CD4-positive, alpha-beta T cell treated with Interleukin-6 for 4 hours (primary cell): Measurements from ENCODE around the gene NFATC1.

Experiments used
- DNase-seq: peaks from one replicate; pipeline ENCODE4 v3.0.0-alpha.2; 2020; ENCODE audit warnings: mixed read lengths

Gene NFATC1

DNA sequence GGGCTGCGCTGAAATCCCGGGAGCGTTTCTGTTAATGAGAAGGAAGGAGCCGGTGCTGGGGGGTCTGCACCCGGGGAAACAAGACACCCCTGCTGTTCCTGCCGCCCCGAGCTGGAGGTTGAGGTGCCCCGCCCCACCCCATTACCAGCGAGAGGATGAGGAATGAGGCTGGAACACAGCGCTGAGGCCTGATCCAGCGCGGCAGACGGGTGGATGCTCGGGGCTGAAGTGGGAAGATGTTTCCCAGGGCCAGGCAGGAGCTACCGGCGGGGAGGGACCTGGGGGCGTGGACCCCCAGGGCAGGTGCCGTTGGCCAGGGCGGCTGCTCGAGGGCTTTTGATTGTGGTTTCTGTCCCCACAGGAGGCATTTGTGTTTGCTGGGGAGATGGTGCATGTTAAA, 149.5 kb downstream of the NFATC1 start:
- no peak for DNase-seq

- no peak for DNase-seq
Measured at GRCh38 chr18:79545736-79546171, 150.0 kb downstream of the NFATC1 start.

DNA sequence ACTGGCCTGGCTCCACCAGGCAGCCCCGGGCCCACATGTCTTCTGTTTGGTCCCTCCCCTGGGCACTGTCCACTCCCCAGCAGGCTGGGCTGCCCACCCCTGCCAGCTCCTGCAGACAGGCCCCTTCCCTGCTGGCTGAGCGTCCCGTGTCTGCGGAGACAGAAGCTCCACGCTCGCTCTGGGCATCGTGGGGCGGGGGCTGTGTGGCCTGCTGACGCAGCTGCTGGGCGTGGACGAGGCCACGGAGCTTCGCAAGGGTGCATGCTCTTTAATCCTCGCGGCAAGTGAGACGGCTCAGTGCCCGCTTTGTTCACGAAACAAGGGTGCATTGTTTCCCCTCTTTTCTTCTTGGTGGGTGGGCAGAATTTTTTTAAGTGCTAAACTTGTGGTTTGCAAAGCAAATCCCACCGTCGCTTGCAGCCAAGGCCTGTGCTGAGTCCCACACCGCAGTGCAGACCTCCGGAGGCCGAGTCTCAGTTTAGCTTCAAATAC, 151.1 kb downstream of the NFATC1 start:
- no peak for DNase-seq

- DNase-seq: no peak
Measured at GRCh38 chr18:79547413-79548076, 151.8 kb downstream of the NFATC1 start.

DNA sequence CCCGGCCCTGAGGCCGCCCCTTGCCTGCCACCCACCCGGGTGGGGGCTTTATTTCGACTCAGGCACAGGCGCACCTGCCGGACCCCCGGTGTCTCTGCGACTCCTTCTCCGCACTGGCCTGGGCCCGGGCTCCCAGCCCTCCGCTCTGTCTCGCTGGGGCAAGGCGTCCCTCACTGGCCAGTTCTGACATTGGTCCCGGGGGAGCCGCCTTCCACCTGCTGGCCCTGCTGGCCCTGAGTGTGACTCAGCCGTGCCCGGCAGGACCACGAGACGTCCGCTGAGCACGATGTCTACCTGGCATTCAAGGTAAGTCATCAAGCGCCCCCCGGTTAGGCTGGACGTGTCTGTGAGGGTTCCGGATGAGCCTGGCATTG, 152.3 kb downstream of the NFATC1 start:
- no peak for DNase-seq

DNA sequence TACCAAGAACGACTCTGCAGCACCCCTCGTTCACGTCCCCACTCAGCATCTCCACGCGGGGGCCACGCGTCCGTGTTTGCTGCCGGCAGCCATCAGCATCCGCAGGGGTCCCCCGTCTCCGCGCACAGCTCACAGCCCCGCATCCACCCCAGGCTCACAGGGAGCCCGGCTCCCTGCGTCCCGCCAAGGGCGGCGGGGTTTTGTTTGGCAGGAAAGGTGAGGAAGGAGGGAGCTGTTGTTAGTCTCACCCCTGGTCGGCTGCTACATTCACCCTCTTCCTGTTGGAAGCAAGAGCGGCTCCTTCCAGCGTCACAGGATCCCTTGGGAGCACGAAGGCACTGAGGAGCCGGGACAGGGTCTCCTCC, 152.9 kb downstream of the NFATC1 start:
- DNase-seq: no peak

GRCh38 chr18:79548986-79549637, 153.4 kb downstream of the NFATC1 start:
- DNase-seq: no peak

GRCh38 chr18:79549638-79550000, 153.9 kb downstream of the NFATC1 start:
- no peak for DNase-seq

DNA sequence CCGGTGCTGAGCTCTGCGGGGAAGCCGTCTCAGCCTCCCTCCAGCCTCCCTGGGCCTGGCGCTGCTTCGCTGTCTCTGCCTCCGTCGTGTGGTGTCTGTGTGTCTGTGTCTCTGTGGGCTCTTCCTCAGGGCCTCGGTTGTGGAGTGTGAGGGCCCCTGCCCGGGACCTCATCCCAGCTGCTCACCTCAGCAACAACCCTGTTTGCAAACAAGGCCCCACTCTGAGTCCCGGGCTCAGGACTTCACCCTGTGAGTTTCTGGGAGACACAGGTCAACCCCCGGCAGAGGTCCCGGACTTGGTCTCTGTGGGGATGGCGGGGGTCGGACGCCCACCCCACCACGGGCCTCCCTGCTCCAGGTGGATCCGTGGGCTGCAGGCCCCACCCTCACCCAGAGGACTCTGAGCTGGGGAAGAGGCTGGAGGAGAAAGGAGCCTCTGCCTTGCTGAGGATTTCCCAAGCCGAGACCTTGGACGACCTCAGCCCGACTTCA, 156.5 kb downstream of the NFATC1 start:
- DNase-seq: no peak

GRCh38 chr18:79552696-79553095, 157.0 kb downstream of the NFATC1 start:
- no peak for DNase-seq

DNA sequence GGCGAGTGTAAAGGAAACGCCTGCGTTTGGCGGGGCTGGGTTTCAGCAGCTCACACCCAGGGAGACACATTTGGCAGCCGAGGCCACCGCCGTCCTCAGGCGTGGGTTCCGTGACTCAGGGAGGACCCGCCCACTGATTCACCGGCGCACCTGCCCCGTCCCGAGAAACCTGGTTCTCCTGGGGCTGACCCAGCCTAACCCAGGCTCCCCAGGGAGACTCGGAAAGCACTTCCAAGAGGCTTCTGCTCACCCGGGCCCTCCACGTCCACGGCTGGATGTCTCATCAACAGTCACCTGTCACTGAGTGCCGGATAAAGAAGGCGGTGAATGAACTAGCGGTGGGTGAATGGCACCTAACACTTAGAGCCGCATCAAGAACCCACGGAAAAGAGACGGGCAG, 157.4 kb downstream of the NFATC1 start:
- no peak for DNase-seq

GRCh38 chr18:79553696-79554095, 158.0 kb downstream of the NFATC1 start:
- no peak for DNase-seq

DNA sequence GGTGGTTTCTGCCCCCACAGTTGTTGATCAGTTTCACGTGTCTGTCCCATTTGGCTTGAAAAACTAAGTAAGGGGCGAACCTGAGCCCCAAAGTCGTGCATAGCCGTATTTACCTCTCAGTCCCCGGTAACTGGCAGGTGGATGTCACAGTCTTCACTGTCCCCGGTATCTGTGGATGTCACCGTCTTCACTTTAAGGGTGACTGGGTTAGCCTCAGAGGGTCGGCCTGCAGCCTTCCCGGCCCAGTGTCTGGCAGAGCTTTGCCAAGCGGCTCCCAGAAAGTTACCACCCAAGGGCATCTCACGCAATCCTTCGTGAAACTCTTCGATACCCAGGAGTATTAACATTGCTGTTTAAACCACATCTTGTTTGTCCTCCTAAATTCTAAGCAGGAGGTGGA, 158.6 kb downstream of the NFATC1 start:
- no peak for DNase-seq

- DNase-seq: no peak
Measured at GRCh38 chr18:79554945-79555645, 159.4 kb downstream of the NFATC1 start.

DNA sequence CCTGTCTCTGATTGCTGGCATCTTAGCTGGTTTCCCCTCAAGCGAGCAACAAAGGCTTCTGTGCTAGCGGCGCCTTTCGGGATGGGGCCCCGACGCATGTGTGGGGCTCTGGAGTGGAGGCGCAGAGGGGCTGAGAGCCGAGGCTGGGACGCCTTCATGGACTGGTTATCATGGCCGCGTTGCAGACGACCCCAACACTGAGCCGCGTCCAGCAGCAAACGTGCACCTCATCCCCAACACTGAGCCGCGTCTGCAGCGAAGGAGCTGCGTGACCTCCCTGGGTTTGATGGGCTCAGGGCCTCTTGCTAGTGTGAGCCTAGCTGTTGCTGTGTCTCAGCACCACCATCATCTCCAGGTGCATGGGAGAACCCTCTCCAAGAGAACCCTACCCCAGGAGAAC, 160.2 kb downstream of the NFATC1 start:
- no peak for DNase-seq

GRCh38 chr18:79556829-79557585, 161.3 kb downstream of the NFATC1 start:
- no peak for DNase-seq

- DNase-seq: no peak
Measured at GRCh38 chr18:79558196-79558932, 162.6 kb downstream of the NFATC1 start.

DNA sequence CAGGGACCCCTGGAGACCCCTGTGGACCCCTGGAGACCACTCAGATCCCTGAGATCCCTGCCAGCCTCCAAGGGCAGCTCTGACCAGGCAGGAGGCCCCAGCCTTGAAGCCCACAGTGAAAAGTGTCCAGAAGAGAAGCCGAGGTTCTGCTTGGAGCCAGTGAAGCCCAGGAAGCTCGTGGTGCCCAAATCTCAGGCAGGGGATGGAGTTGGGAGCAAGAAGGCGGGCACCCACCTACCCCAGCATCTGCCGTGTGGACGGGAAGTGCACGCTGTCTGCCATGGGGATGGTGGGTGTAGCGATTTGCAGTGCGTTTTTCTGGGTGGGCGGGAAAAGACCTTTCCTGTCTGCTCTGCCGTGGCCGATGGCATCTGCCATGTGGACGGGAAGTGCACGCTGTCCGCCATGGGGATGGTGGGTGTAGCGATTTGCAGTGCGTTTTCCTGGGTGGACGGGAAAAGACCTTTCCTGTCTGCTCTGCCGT, 163.2 kb downstream of the NFATC1 start:
- no peak for DNase-seq

- DNase-seq: no peak
Measured at GRCh38 chr18:79559436-79559835, 163.7 kb downstream of the NFATC1 start.

GRCh38 chr18:79560042-79560860, 164.5 kb downstream of the NFATC1 start:
- no peak for DNase-seq

- no peak for DNase-seq
Measured at GRCh38 chr18:79560861-79561210, 165.1 kb downstream of the NFATC1 start.

GRCh38 chr18:79563949-79564348, 168.2 kb downstream of the NFATC1 start:
- DNase-seq: no peak
